ENCODE data around the gene CLK3.

The CLK3 gene

DNA sequence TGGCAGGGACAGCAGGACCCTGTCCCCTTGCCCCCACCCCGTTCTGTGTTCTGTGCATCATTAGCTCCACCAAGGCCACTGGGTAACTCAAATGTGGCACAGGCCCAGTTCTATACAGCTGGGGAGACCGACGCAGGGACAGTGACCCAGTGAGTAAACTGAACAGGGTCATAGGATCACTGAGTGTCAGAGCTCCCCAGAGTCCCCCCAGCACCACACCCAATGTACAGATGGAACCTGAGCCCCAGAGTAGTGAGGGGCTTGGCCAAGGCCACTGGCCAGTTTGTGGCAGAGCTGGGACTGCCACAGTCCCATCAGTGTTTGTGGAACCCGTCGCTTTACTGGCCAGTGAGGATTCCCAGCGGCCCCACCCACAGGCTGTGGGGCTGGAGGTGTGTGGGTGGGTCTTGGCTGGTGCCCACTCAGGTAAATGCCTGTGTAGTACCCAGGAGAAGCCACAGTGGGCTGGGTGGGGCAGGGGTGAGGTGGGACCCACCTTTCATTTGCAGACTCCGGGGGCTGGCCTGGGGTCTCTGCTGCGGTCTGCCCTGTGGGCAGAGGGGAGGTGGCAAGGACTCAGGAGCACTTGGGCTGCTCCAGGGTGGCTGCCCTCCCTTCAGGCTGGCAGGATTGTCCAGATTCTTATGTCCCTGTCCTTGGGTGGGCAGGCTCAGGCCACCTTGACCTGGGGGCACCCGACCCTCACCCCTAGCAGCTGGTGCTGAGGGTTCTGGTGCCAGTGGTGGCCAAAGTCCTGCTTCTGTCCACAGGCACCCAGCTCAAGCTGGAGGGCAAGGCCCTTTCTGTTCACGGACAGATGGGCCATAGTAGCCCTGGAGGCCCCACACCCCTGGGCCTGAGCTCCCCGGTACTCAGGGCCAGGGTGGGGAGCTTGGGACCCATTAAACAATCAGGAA is 11.6 kb upstream of the CLK3 start:
- FAIRE-seq (no peak), DNase-seq (ENCODE audit: insufficient read length) (no peak)
- TF ChIP-seq POLR2AphosphoS5 (IDR thresholded peaks at IDR 0.05; ENCODE audit: low read depth, low read length) (no peak), TAF1 (IDR thresholded peaks at IDR 0.05; ENCODE audit: borderline replicate concordance, low read depth, low read length) (no peak), POLR2A (IDR thresholded peaks at IDR 0.05; ENCODE audit: low read depth, low read length) (no peak)

DNA sequence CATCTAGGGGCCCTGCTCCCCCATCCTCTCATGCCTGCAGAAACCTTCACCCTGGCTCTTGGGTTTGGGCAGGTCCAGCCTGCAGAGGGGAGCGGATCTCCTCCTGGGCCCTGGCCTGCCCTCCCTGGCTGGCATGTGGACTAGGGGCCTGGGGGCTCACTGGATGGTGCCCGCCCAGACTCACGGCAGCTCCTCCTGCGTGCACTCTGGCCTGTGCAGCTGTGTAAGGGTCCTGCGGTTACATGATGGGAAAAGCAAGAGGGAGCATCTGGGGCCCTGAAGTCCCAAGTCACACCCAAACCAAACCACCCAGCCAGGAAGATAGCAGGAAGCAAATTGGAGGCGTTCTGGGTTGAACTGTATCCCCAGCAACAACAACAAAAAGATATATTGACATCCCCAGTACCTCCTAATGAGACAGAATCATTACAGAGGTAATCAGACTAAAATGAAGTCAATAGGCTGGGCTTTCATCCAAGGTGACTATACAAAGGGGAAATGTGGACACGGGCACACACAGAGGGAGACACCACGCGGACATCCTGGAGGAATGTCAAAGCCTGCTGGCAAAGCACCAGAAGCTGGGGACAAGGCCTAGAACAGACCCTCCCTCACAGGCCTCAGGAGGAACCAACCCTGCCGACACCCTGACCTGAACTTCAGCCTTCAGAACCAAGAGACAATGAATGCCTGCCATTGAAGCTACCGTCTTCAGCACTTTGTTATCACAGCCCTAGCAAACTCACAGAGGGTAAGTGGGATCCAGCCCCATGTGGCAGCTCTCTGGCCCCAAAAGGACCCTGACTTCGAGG is 10.4 kb upstream of the CLK3 start:
- FAIRE-seq (no peak), DNase-seq (ENCODE audit: insufficient read length) (no peak)
- no peak for TF ChIP-seq POLR2A (IDR thresholded peaks at IDR 0.05; ENCODE audit: low read depth, low read length)
- no peak for TF ChIP-seq POLR2AphosphoS5 (IDR thresholded peaks at IDR 0.05; ENCODE audit: low read depth, low read length)
- TF ChIP-seq TAF1 (IDR thresholded peaks at IDR 0.05; ENCODE audit: borderline replicate concordance, low read depth, low read length) = no peak

DNA sequence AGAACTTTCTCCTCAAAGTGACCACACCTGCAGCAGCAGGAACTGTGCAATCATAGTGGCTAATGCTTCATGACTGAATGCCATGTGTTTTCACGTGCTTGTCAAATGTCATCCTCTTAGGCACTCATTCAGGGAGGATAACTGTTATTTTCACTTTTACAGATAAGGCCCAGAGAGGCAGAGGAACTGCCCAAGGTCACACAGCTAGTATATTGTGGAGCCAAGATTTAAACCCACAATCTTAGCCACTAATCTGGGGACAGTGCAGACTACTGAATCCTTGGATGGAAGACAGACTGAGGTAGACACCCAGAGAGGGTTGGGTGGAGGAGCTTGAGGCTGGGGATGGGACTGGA is 9.9 kb upstream of the CLK3 start:
- no peak for DNase-seq (ENCODE audit: insufficient read length)
- TF ChIP-seq POLR2A (IDR thresholded peaks at IDR 0.05; ENCODE audit: low read depth, low read length) (no peak), TAF1 (IDR thresholded peaks at IDR 0.05; ENCODE audit: borderline replicate concordance, low read depth, low read length) (no peak), POLR2AphosphoS5 (IDR thresholded peaks at IDR 0.05; ENCODE audit: low read depth, low read length) (no peak)
- no peak for FAIRE-seq

DNA sequence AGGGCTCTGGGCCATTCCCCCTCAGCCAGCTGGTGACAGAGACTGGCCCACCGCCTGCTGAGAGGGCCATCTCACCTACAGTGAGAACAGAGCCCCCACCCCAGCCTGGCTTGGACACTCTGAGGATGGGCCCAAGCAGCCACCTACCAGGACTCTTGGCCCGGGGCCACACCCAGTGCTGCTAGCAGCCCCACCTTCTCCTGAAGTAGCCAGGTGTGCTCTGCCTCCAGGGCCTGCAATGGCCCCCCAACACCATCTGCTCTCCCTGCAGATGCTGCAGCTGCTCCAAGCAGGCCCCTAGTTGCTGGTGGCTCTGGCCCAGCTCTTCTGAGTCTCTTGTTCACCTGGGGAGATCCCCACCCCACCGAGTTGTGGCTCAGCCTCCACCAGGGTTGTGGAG is 6.8 kb upstream of the CLK3 start:
- DNase-seq (ENCODE audit: insufficient read length) = no peak
- TF ChIP-seq POLR2AphosphoS5 (IDR thresholded peaks at IDR 0.05; ENCODE audit: low read depth, low read length) (no peak), TAF1 (IDR thresholded peaks at IDR 0.05; ENCODE audit: borderline replicate concordance, low read depth, low read length) (no peak), POLR2A (IDR thresholded peaks at IDR 0.05; ENCODE audit: low read depth, low read length) (no peak)
- FAIRE-seq = no peak

DNA sequence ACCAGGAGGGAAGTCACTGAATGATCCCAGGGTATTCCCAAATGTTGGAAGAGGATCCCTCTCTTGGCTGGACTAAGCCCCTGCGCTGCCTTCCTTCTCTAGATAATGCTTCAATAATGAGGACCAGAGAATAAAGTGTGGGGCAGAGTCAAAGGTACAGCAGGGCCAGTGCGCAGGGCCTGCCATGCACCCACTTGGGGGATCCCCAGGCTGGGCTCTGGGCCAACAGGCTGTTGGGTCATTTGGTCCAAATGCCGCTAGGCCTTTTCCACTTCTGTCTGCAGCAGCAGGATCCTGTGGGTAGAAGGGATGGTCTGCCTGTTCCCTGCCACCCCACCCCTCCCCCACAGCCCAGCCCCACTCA is 5.7 kb upstream of the CLK3 start:
- DNase-seq (ENCODE audit: insufficient read length) = no peak
- no peak for FAIRE-seq
- no peak for TF ChIP-seq POLR2A (IDR thresholded peaks at IDR 0.05; ENCODE audit: low read depth, low read length)
- no peak for TF ChIP-seq TAF1 (IDR thresholded peaks at IDR 0.05; ENCODE audit: borderline replicate concordance, low read depth, low read length)
- no peak for TF ChIP-seq POLR2AphosphoS5 (IDR thresholded peaks at IDR 0.05; ENCODE audit: low read depth, low read length)

DNA sequence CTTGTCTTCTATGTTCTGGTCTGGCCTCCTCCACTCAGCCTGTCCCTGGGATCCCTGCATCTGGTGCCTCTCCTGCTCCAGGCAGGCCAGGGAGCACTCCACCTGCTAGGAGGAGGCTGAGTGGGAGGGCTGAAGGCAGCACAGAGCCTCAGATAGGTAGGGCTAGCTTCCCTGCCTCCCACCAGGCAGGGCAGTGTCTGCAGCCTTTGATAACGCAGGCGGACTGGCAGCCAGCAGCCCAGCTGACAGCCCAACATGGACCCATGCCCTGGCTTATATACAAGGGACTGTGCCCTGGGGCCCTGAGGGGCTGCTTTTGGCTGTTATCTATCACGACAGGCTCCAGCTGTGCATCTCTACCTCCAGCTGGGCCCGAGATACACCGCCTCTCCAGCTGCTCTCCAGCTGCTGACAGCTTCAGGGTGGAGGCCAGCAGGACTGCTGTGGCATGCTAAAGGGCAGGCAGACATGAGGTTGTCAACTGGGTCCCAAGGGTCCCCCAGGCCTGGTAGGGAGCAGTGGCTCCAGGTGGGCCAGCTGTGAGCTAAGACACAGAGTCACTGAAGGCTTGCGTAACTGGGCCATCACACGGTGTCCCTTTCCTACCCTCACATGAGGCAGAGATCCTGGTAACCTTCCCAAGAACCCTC is 5.2 kb upstream of the CLK3 start:
- FAIRE-seq (no peak), DNase-seq (ENCODE audit: insufficient read length) (no peak)
- no peak for TF ChIP-seq TAF1 (IDR thresholded peaks at IDR 0.05; ENCODE audit: borderline replicate concordance, low read depth, low read length)

DNA sequence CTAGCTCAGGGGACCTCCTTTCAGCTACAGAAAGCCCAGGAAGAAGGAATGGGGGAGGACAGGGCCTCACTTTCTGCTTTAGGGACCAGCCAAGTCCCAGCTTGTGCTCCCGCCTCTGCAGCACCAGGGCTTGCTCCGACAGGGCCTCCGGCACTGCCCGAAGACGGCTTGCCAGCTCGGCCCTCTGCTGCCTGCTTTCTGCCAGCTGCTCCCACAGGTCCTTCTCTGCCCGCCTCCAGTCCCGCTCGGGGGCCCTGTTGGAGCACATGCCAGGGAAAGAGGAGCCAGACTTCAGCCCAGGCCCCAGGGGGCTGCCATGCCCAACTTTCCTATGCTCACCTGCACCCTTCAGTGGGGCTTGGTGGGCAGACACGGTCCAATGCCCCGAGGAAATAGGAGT is 4.3 kb upstream of the CLK3 start:
- TF ChIP-seq POLR2A (IDR thresholded peaks at IDR 0.05; ENCODE audit: low read depth, low read length) = no peak
- no peak for TF ChIP-seq POLR2AphosphoS5 (IDR thresholded peaks at IDR 0.05; ENCODE audit: low read depth, low read length)
- no peak for TF ChIP-seq TAF1 (IDR thresholded peaks at IDR 0.05; ENCODE audit: borderline replicate concordance, low read depth, low read length)
- FAIRE-seq (no peak), DNase-seq (ENCODE audit: insufficient read length) (no peak)

DNA sequence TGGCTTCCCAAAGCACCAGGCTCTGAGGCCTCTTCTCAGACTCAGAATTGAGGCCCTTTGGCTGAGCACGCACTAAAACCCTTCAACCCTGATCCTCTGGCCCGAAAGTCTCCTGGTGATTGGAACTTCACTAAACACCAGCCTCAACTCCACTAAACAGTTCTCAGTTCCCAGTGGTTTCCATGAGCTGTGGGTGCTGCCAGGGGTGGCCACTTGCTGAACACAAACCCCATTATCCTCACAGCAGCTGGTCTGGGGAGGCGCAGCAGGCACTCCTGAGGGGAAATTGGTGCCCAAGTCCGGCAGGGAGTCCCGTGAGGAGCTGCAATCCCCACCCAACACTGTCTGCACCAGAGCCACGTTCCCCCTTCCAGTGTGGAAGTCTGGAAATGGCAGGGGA is 3.8 kb upstream of the CLK3 start:
- FAIRE-seq = no peak
- no peak for DNase-seq (ENCODE audit: insufficient read length)
- TF ChIP-seq POLR2AphosphoS5 (IDR thresholded peaks at IDR 0.05; ENCODE audit: low read depth, low read length) (no peak), POLR2A (IDR thresholded peaks at IDR 0.05; ENCODE audit: low read depth, low read length) (no peak), TAF1 (IDR thresholded peaks at IDR 0.05; ENCODE audit: borderline replicate concordance, low read depth, low read length) (no peak)

DNA sequence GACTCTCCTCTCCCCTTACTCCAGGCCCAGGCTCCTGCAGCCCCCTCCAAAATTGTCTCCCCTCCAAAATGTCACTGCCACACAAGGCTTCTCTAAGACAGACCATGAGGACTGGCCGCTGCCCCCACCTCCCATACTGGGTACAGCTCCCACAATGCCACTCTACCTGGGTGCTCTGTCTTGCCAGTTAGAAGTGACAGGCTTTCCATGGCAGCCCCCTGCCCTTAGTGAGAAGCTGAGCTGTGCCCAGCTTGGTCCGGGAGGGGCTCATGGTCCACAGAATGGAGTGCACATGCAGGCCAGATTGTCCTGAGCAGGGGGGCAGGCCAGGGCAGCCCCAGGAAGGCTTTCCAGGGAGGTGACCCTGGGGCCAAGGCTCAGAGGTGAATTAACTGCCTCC is 3.0 kb upstream of the CLK3 start:
- FAIRE-seq (no peak), DNase-seq (ENCODE audit: insufficient read length) (no peak)
- TF ChIP-seq POLR2AphosphoS5 (IDR thresholded peaks at IDR 0.05; ENCODE audit: low read depth, low read length) = no peak
- TF ChIP-seq POLR2A (IDR thresholded peaks at IDR 0.05; ENCODE audit: low read depth, low read length) = no peak
- no peak for TF ChIP-seq TAF1 (IDR thresholded peaks at IDR 0.05; ENCODE audit: borderline replicate concordance, low read depth, low read length)

DNA sequence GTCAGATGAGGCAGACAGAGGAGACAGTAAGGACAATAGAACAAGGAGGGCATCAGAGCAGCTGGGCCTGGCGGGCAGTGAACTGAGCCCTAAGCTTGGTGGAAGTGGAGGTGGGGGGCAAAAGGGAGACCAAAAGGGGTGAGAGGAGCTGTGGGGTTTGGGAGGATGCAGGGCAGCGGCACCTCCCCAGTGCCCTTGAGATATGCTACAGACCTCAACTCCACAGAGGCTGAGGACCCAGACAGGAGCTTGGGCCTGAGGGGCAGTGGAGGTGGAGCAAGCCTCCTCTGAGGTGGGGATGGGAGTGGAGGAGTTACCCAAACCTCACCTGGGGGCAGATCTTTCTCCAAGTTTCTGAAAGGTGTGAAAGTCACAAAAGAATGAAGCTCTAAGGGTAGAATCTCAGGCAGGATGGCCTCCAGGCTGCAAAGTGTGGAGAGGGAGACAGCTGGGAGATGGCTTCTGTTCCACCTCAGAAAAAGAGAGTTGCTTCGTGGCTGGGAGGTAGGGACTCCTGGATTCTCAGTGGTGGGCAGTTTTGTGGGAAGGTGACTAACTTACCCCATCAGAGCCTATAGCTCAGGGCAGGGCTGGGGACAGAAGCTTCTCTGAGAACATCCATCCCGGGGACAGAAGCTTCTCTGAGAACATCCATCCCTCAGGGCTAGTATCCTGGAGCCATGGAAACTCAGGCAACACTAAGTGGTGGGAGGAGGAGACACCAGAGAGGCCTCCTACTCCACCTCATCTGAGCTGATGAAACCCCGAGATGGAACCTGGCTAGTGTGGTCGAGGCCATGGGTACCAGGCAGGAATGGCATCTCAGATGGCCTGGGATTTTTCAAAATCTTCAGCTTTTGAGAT is 2.3 kb upstream of the CLK3 start:
- no peak for TF ChIP-seq POLR2A (IDR thresholded peaks at IDR 0.05; ENCODE audit: low read depth, low read length)
- TF ChIP-seq TAF1 (IDR thresholded peaks at IDR 0.05; ENCODE audit: borderline replicate concordance, low read depth, low read length) = no peak
- TF ChIP-seq POLR2AphosphoS5 (IDR thresholded peaks at IDR 0.05; ENCODE audit: low read depth, low read length) = no peak
- no peak for DNase-seq (ENCODE audit: insufficient read length)
- FAIRE-seq = no peak
